SK-N-MC (cell line): ENCODE measurements around the gene AKR1C8.

Experiments
- EZH2 ChIP-seq: fragments of 200-600 bp; sonication (generic); IDR thresholded peaks from one replicate; pipeline ENCODE4 v1.6.1; 2017; ENCODE audit warnings: antibody characterized with exemption
- POLR2AphosphoS5 ChIP-seq: IDR thresholded peaks from 2 replicates; pipeline ENCODE4 v1.6.1; 2012; ENCODE audit warnings: mild to moderate bottlenecking, low read depth, low read length, borderline replicate concordance

DNA sequence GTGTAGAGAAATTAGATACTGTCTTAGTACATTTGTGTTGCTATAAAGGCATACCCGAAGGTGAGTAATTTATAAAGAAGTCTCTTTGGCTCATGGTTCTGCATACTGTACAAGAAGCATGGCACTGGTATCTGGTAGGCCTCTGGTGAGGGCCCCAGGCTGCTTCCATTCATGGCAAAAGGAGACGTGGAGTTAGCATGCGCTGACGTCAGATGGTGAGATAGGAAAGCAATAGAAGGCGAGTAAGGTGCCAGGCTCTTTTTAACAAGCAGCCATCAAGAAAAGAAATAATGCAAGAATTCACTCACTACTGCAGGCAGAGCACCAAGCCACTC lies 38.1 kb downstream of the AKR1C8 start:
- no peak for TF ChIP-seq EZH2
- no peak for TF ChIP-seq POLR2AphosphoS5
